Mucosa of gallbladder (tissue), 1 donor: Measurements from ENCODE around the gene NTN4. TPM values are rescaled to one million over a fixed set of nuclear protein-coding genes. Genes with fewer than 3 reads are reported as not detected.
"Not testable (repeated sequence)": the region's sequence is repeated elsewhere in the genome, so short reads cannot be mapped to it uniquely, and the experiment has no call there.

Experiments
- DNase-seq: peaks from one replicate; pipeline ENCODE4 v3.0.0-alpha.2; 2020; ENCODE audit warnings: low spot score
- total RNA-seq: library from RNA; stranded (reverse); gene quantifications from one replicate; pipeline ENCODE4 v1.2.1, GENCODE V29; 2021
- donor health status: DM: no; HTN: no; CAD: no.

The NTN4 gene
- total RNA-seq, 1 donor from 2014 or later: 35.1 TPM

- DNase-seq: no peak
Observed at GRCh38 chr12:95755261-95755865, 35.2 kb downstream of the NTN4 start.

DNA sequence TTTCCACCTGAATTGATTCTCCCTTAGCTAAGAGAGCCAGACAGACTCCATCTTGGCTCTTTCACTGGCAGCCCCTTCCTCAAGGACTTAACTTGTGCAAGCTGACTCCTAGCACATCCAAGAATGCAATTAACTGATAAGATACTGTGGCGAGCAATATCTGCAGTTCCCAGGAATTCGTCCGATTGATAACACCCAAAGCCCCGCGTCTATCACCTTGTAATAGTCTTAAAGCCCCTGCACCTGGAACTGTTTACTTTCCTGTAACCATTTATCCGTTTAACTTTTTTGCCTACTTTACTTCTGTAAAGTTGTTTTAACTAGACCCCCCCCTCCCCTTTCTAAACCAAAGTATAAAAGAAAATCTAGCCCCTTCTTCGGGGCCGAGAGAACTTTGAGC, 44.5 kb downstream of the NTN4 start:
- not testable (repeated sequence) for DNase-seq

DNA sequence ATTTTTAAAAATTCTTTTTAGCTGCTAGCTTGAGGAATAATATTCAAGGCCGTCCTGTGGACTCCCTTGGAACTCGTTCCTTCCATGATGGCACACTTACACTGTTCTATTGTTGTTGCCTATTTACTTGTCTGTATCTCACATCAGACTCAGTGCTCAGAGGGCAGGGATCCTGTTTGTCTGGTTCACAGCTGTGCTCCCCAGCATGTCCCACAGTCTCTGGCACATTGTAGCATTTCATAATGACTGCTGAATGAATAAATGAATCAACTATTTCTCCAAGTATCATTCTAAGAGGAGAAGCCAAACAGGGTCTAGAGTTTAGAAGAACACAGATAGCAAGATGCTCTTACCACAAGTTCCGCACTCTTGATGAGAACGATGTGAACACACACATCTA, 48.0 kb downstream of the NTN4 start:
- no peak for DNase-seq

- DNase-seq: no peak
Observed at GRCh38 chr12:95741635-95742034, 48.9 kb downstream of the NTN4 start.

- DNase-seq: no peak
Observed at GRCh38 chr12:95740751-95741150, 49.8 kb downstream of the NTN4 start.

DNA sequence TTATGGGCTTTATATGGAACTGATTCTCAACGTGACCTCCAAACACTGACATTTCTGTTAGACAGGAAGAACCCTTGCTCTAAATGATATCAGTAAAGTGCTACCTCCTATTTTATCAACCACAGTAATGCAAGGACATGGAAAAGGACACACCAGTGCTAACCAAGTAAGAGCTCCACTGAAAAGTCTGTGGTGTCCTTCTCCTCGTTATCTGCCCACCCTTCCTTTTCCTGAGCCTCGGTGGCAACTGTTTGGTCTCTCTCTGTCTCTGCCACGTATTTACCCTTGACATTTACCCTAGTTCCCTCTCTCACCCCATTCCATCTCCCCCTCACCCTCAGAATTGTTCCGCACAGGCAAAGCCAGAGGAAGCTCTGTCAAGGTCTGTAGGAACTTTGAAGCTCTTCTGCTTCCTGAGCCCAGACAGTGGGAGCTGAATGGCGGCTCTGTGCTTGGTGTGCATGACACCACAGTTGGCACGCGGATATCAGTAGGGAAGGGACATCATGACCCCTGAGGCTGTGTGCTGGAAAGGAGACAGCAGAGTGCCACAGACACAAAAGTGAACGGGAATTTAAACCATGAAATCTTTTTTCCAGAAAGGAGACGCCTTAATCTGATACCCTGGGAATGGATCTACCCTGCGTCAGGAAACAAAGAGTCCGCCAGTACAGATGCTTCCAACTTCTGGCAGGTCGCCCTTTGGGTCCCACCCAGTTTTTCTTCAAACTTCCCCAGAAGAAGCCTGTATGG, 50.8 kb downstream of the NTN4 start:
- DNase-seq: no peak

GRCh38 chr12:95738024-95738611, 52.4 kb downstream of the NTN4 start:
- DNase-seq: no peak

DNA sequence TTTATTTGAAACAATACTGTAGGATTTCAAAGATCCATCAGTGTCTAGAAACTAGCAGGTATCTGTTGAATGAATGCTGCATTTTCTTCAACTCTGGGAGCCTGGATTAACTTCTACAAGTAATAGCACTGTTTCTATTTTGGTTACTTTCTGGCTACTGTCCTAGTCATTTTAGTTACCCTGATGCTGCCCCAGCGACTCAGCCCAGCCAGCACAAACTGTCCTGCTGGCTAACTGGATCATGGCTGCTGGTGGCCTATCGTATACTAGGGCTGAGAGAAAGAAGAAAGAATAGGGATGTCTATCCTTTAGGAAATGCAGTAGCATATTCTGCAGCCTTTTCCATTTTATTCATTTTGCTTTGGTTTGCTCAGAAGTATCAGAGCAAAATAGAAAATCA, 53.9 kb downstream of the NTN4 start:
- no peak for DNase-seq

GRCh38 chr12:95735728-95736127, 54.8 kb downstream of the NTN4 start:
- not testable (repeated sequence) for DNase-seq

- DNase-seq: no peak
Observed at GRCh38 chr12:95733141-95733825, 57.3 kb downstream of the NTN4 start.

GRCh38 chr12:95731519-95731958, 59.0 kb downstream of the NTN4 start:
- no peak for DNase-seq

DNA sequence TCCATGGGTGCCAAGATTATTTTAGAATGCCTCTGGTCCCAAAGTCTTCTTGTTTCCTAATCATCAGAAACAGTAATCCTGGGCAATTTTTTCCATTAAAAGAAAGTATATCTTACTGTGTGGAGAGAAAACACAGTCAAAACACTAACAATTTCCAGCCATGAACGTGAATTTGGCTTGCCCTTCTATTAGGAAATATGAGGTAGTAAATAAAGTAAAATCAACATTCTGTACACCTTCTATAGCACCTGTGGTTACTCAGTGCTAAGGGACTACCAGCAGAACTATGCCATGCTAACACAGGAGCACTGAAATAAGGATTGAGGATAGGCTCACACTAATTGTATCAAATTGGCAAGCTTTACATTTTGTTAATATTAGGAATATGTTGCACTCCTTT, 60.1 kb downstream of the NTN4 start:
- DNase-seq: no peak

GRCh38 chr12:95726903-95727302, 63.7 kb downstream of the NTN4 start:
- DNase-seq: no peak

DNA sequence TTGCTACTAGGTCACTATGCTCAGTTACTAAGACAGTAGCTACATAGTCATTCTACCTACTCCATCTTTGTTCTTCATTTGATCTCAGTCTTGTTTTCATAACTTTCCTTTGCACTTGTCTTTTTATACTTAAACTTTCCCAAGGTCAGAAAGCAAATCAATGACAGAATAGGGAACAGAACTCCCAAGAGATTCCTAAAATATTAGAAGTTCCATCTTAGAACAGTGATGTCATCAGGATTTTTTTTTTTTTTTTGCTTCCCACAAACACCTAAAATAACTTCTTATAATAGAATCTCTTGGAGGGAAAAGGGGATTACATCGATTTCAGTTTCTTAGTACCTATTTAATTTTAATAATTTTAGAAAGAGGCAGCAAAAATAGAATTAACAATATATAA, 65.8 kb downstream of the NTN4 start:
- DNase-seq: no peak

- DNase-seq: no peak
Observed at GRCh38 chr12:95723693-95724384, 66.7 kb downstream of the NTN4 start.

DNA sequence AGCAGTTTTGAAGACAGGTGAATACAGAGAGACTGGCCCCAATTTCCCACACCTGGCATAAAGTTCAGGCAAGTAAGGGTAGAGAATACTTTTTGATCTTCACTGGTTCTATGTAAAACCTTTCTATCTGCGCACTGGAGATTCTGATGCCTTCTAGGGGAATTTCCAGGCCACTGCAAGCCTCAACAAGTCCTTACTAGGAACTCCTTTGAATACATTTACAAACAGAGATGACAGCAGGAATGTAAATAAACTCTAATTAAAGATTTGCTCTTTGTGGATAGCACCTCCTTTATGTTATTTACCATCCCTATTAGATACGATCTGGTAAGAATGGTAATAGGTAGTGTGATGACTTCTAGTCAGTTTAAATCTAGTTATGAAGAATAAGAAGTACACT, 69.2 kb downstream of the NTN4 start:
- no peak for DNase-seq

GRCh38 chr12:95720146-95720545, 70.4 kb downstream of the NTN4 start:
- DNase-seq: no peak

GRCh38 chr12:95718772-95719171, 71.8 kb downstream of the NTN4 start:
- no peak for DNase-seq

DNA sequence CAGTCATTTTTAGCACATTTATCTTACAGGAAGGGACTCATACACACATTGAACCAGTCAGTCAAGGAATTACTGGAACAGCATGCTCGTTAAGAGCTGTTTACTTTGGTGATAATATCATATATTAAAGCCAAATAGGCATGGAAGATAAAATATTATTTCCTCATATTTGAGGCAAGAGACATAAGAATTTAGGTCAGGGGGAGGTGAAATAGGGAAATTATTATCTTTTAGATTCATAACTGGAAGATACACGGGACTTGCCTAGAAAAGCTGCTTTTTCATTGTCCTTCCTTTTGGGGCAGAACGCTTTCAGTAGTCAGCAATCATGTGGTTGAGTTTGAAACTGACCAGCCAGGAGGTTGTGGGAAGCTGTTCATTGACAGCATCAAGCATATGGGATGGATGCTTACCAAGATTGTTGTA, 72.5 kb downstream of the NTN4 start:
- no peak for DNase-seq

- no peak for DNase-seq
Observed at GRCh38 chr12:95717316-95717928, 73.1 kb downstream of the NTN4 start.

DNA sequence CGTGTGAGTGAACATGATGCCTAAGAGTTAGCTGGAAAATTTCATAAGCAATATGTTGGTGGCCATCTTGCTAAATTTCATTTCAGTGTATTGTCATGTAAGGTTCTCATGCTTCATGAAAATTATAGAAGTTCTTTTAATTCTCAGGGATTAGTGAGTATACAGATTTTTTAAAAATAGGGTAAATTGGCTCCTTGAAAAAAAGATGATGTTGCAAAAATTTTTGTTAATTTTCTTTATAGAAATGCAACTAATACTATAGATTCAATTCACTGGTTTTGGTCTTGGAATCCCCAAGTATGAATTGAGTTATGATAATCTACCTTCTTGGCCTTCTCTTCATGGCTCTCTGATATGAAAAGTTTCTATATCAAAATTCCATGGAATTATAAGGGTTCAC, 75.4 kb downstream of the NTN4 start:
- no peak for DNase-seq

DNA sequence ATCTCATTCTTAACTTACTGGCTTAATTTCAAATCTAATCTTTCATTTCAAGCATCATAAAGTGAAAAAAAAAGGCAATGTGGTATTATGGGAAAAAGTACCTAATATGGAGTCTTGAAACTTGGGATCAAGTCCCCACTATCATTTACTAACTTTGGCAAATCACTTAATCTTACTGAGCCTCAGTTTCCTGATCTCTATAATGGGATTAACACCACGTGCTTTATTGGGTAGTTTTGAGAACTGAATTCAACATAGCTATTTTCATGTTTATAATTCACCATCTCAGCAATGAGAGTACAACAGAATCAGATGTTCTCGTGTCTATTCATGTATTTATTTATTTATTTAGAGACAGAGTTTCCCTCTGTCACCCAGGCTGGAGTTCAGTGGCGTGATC, 78.3 kb downstream of the NTN4 start:
- no peak for DNase-seq
